Neural cell (in vitro differentiated cells): ENCODE measurements around the gene NGB.

Experiments used
- EZH2 ChIP-seq: fragments of 200-600, 300-800 bp; shearing (Covaris generic), sonication (generic); IDR thresholded peaks from 2 replicates; pipeline ENCODE4 v1.6.1; 2014; ENCODE audit warnings: antibody characterized with exemption, low read length, borderline replicate concordance, mild to moderate bottlenecking; ENCODE audit not compliant: insufficient read depth, poor library complexity, severe bottlenecking
- TF ChIP-seq, protein P1 (sequence below): fragments of 450-650 bp; IDR thresholded peaks from 2 replicates; pipeline ENCODE4 v1.5.1; 2014; ENCODE audit warnings: antibody characterized with exemption, mild to moderate bottlenecking, moderate library complexity; ENCODE audit not compliant: poor library complexity, severe bottlenecking

DNA sequence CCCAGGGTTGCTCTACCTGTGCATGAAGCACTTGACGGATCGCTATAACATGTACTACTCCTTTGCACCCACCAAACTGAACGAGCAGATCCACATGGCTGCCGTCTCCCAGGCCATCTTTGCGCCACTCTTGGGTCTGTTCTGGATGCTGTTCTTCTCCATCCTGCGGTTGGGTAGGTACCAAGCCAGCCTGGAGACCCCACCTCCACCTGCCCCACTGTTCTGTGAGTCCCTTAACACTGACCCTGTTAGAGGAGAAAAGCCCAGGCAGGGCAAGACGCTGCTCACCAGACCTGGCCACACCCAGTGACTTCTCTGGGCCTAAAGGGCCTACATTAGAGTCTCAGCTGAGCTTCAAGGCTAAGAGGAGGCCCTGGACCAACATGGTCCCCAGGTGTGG is 21.7 kb downstream of the NGB start:
- TF ChIP-seq EZH2 = no peak
- TF ChIP-seq, protein P1, sequence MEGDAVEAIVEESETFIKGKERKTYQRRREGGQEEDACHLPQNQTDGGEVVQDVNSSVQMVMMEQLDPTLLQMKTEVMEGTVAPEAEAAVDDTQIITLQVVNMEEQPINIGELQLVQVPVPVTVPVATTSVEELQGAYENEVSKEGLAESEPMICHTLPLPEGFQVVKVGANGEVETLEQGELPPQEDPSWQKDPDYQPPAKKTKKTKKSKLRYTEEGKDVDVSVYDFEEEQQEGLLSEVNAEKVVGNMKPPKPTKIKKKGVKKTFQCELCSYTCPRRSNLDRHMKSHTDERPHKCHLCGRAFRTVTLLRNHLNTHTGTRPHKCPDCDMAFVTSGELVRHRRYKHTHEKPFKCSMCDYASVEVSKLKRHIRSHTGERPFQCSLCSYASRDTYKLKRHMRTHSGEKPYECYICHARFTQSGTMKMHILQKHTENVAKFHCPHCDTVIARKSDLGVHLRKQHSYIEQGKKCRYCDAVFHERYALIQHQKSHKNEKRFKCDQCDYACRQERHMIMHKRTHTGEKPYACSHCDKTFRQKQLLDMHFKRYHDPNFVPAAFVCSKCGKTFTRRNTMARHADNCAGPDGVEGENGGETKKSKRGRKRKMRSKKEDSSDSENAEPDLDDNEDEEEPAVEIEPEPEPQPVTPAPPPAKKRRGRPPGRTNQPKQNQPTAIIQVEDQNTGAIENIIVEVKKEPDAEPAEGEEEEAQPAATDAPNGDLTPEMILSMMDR = no peak
